Gastrocnemius medialis (tissue), 4 donors: ENCODE data around the gene ARID4A.

ENCODE experiments used
- CTCF ChIP-seq, 5 experiments: fragments of 450-650 bp in 3 of 5; fragments of 200-600 bp in 2 of 5; sonication (generic) in 2 of 5; IDR thresholded peaks in 4 of 5; conservative IDR thresholded peaks in 1 of 5; 1 replicate in 4 of 5; 2 replicates in 1 of 5; pipeline ENCODE4 v1.5.1; 2016 to 2019; ENCODE audit warnings: antibody characterized with exemption in 5 of 5, mild to moderate bottlenecking in 3 of 5, moderate library complexity in 3 of 5
- POLR2A ChIP-seq, 2 donors: fragments of 450-650 bp; IDR thresholded peaks; one replicate each; pipeline ENCODE4 v1.6.1; 2017; ENCODE audit warnings: antibody characterized with exemption in 2 of 2, mild to moderate bottlenecking in 2 of 2, moderate library complexity in 2 of 2

DNA sequence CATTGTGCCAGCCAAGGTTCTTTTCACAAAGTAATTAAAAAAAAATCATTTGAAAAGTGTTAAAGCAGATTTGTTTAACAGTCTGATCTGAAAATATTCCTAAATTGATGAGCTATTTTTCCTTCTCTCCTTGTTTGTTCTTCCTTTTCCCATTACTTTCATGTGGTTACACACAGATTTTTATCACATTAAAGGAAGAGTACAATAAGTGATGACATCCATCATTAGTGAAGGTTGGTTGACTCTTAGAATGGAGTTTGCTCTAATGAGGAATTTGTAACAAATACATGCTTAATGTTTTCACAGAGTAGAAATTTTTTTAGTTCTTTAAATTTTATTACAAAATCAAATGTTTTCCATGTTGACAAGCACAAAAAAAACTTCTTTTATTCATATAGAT is 78.4 kb downstream of the ARID4A start:
- TF ChIP-seq POLR2A (IDR thresholded peaks at IDR 0.05) (no peak), CTCF (IDR thresholded peaks at IDR 0.05 in 4 of 5, conservative IDR thresholded peaks at IDR 0.05 in 1 of 5) (no peak)
